ES-I3 (cell line): Measurements from ENCODE around the gene SLC1A2.

Experiments used
- H3K36me3 ChIP-seq: 2 replicates; pipeline ENCODE4 v1.6.1; 2013; ENCODE audit warnings: mild to moderate bottlenecking, low read length, control low read depth, moderate library complexity; ENCODE audit not compliant: insufficient read depth
- H3K4me1 ChIP-seq: 2 replicates; pipeline ENCODE4 v1.6.1; 2013; ENCODE audit warnings: mild to moderate bottlenecking, control low read depth, low read length; ENCODE audit not compliant: insufficient read depth
- H3K9ac ChIP-seq: 2 replicates; pipeline ENCODE4 v1.6.1; 2013; ENCODE audit warnings: low read depth, mild to moderate bottlenecking, low read length, moderate library complexity
- H3K9me3 ChIP-seq: 2 replicates; pipeline ENCODE4 v1.6.1; 2013; ENCODE audit warnings: mild to moderate bottlenecking, low read length, moderate library complexity; ENCODE audit not compliant: control insufficient read depth, insufficient read depth

SLC1A2 gene

DNA sequence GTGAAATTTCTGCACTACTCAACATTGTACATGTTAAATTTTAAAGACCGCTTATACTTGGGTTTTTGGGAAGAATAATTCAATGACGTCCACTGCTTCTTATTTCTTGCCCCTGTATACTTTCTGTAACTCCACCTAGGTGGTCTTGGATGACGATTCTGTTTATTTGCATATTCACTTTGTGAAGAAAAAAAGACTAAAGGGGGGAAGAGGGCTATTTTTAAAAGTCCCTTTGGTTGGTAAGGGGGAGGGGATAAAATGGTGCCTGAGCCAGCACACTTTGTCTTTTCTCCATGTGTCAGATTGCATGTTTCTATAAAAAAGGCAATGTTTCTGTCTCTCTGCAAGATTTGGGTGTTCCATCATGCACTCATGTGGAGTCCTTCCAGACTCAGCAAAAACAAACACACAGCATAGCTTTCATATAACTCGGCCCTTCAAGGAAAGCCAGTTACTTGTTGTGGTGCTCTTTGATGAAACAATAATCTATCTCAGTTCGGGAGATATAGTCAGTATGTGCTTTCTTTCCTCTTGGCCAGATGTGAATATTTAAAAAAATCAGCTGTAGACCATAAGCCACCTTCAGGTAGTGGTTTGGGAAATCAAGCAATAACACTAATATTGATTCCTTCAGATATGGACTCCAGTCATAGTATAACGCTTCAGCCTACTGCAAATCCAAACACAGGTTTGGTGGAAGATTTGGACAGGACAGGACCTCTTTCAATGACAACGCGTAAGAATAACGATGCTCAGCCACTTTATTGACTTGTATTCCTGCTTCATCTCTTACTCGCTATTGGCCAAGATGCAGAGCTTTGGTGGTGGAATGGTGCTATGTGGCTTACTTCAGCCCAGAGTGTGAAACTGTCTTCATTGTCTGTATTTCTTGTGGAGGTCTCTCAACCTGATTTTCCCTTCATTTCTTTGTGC, 211.6 kb downstream of the SLC1A2 start:
- H3K4me1 ChIP-seq = peaks cover 12% of the 10 kb centered on the region
- 0 out of 2 replicates have a peak, but pooled peaks cover 3% of the 10 kb centered on the region for H3K9me3 ChIP-seq
- no peak overlapping the region for H3K9ac ChIP-seq
- H3K36me3 ChIP-seq = no peaks in the 10 kb centered on the region; the same call in 1 of the 2 replicates

- peaks cover 12% of the 10 kb centered on the region for H3K4me1 ChIP-seq
- no peak overlapping the region for H3K9ac ChIP-seq
- H3K9me3 ChIP-seq = 0 out of 2 replicates have a peak, but pooled peaks cover 3% of the 10 kb centered on the region
- H3K36me3 ChIP-seq = no peaks in the 10 kb centered on the region; the same call in 1 of the 2 replicates
These were observed 212.7 kb downstream of the SLC1A2 start for GRCh38 chr11:35206616-35207015.

- H3K9me3 ChIP-seq = peaks cover 3% of the 10 kb centered on the region; the same call in 1 of the 2 replicates
- H3K4me1 ChIP-seq = peaks cover 12% of the 10 kb centered on the region
- no peak overlapping the region for H3K9ac ChIP-seq
- H3K36me3 ChIP-seq = no peaks in the 10 kb centered on the region
These were observed 214.7 kb downstream of the SLC1A2 start for GRCh38 chr11:35204614-35205013.
